Stimulated activated CD8-positive, alpha-beta memory T cell treated with anti-CD3 and anti-CD28 coated beads, Interleukin-7, amount 100 ng/mL, for 24 hours (primary cell): ENCODE data around the gene PDXP.

Experiments used
- DNase-seq: peaks from one replicate; pipeline ENCODE4 v3.0.0-alpha.2; 2020; ENCODE audit warnings: low read depth

Gene PDXP

DNA sequence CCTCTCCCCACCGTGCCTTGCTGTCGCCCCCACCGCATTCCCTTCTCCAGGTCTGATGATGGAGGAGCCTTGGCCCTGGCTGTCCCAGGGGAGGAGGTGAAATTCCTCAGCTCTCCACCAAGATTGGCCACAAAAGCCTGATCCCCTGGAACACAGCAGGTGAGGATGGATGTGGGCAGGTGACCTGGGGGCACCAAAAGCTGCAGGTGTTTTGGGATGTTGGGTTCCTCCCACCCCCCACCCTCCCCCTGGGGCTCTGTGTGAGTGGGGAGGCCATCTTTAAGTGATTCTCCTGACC is 39.0 kb downstream of the PDXP start:
- no peak for DNase-seq

DNA sequence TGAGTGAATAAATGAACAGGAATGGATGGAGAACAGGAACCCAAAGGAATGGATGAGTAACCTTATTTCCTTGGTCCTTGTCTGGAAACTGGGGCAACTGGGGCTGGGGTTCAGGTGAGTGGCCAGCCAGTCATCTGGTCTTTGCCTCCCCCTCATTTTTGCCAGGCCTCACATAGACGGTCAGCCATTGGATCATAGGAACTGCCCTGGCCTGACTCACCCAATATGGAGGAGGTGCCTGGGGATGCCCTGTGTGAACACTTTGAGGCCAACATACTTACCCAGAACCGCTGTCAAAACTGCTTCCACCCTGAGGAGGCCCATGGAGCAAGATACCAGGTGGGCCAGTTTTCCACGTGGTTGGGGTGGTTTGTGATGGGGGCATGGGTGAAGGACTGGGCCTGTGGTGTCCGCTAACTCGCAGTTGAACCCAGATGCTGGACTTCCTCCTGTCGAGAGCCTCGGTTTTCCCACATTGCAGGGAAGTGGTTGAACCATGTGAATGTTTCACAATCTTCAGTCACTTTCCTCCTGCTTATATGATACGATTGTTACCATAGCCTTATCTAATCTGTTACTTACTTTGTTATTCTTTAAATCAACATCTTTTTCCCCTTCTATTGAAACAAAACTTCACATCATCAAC is 42.7 kb downstream of the PDXP start:
- no peak for DNase-seq

DNA sequence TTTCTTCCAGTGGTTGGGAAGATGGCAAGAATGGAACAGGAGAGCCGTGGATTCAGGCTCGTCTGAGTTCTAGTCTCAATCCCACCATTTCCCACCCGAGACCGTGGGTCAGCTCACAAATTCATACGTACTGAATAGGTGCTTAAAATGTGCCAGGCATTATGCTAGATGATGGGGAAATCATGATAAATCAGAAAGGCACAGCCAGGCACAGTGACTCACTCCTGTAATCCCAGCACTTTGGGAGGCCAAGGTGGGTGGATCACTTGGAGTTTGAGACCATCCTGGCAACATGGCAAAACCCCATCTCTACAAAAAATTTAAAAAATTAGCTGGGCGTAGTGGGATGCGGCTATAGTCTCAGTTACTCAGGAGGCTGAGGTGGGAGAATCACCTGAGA is 45.4 kb downstream of the PDXP start:
- DNase-seq: no peak

- no peak for DNase-seq
Measured at GRCh38 chr22:37704645-37705044, 46.1 kb downstream of the PDXP start.

DNA sequence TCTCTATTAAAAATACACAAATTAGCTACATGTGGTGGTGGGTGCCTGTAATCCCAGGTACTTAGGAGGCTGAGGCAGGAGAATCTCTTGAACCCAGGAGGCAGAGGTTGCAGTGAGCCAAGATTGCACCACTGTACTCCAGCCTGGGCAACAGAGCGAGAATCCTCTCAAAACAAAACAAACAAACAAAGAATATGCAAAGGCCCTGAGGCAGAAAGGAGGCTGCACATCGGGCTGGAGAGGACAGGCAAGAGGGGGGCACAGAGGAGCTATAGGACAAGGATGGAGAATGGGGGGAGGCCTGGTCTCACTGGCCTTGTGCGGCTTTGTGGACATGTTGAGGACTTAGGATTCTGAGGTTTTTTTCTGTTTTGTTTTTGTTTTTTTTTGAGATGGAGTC is 46.7 kb downstream of the PDXP start:
- DNase-seq: no peak

GRCh38 chr22:37708580-37709444 is 50.3 kb downstream of the PDXP start:
- no peak for DNase-seq

GRCh38 chr22:37709445-37709765 is 50.9 kb downstream of the PDXP start:
- DNase-seq: no peak

DNA sequence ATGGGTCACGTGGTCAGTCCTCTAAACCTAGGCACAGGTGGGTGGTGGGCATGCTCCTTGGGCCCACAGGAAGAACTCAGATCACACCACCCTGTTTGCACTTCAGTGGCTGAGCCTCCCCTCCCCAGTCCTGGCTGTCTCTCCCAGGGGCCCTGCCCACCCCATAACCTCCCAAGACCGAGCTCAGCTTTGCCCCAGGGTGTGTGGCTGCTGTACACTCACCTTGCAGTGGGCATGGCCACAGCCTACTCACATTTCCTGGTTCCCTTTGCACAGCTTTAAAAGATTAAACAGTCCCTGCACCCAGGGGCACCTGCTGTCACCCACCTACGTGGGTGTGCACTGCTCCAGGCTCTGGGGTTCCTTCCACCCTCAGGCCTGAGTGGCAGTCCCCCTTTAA is 52.2 kb downstream of the PDXP start:
- DNase-seq: no peak

- DNase-seq: no peak
Measured at GRCh38 chr22:37711490-37711889, 53.0 kb downstream of the PDXP start.

DNA sequence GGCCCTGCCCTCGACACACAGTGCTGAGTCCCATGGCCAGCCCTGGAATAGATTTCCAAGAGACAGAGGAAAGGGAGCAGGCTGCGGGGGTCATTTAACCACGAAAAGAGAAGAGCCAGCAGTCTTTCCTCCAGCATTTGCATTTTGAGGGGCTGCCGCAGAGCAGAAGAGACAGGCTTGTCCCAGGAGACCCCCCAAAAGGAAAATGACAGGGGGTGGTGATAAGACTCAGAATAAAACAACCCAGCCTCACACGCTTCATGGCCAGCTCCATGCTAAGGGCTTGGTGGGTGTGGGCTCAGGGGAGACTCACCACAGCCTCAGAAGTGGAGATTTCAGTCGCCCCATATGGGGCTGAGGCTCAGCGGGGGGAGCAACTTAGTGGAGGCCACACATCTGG is 55.2 kb downstream of the PDXP start:
- DNase-seq: no peak

DNA sequence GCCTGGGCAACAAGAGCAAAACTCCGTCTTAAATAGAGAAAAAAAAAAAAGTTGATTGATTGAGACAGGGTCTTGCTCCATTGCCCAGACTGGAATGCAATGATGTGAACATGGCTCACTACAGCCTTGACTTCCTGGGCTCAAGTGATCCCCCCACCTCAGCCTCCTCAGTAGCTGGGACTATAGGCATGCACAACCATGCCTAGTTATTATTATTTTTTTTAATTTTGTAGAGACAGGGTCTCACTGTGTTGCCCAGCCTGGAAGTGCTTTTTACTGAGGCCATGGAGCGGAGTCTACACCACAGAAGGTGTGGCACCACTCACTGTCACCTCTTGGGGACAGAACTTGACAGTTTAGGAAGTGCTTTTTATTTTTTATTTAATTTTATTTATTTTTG is 56.1 kb downstream of the PDXP start:
- DNase-seq: no peak

DNA sequence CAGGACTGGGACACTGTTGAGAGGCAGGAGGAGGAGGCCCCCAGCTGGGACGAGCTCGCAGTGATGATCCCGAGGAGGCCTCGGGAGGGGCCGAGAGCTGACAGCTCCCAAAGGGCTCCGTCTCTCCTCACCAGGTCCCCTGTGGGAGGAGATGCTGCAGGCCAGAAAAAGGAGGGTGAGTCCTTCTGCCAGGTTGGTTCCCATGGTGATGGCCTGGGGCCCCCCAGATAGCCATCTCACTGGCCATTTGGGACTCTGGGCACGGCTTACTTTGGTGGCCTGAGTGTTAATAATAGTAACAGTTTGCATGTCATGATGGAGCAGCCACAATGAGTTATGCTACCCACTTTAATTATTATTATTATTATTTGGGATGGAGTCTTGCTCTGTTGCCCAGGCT is 57.2 kb downstream of the PDXP start:
- DNase-seq: no peak
